IMR-90 (cell line): ENCODE measurements around the gene DENND2D. TPM values are rescaled to one million over a fixed set of nuclear protein-coding genes. Genes with fewer than 3 reads are reported as not detected.

Experiments used
- ATAC-seq: fragments of 200-7000 bp; cut with Tn5 transposase; 2 replicates; pipeline ENCODE4 v1.9.1; 2020; ENCODE audit warnings: low read depth, mild to moderate bottlenecking, moderate library complexity
- BruUV-seq: library from RNA; stranded (reverse); fragments of 400-500 nt; replicated peaks from 2 replicates; lab custom pipeline; 2021; lab: Mats Ljungman, UMichigan
- CTCF ChIA-PET: fragments of 300-600 bp; formaldehyde crosslinking; extraction: SDS; loops from one replicate; lab custom pipeline; 2021; ENCODE audit warnings: antibody characterized with exemption; lab: Yijun Ruan, JAX
- POLR2A ChIA-PET: fragments of 300-600 bp; sonication (Branson Sonifier 250); formaldehyde crosslinking; loops from one replicate; lab custom pipeline; 2022; ENCODE audit warnings: antibody characterized with exemption; ENCODE audit not compliant: unreplicated experiment; lab: Charles Lee
- DNase-seq: peaks from one replicate; pipeline ENCODE4 v3.0.0; 2013
- H2AFZ ChIP-seq: replicated peaks from 2 replicates; pipeline ENCODE3; 2013; ENCODE audit warnings: low read length, mild to moderate bottlenecking; ENCODE audit not compliant: poor library complexity
- H2AK5ac ChIP-seq: 2 replicates; pipeline ENCODE4 v1.6.1; 2013; ENCODE audit warnings: low read depth, low read length, inconsistent platforms
- H2AK9ac ChIP-seq: replicated peaks from 2 replicates; pipeline ENCODE3; 2013; ENCODE audit warnings: mild to moderate bottlenecking, low read depth, low read length, moderate library complexity; ENCODE audit not compliant: poor library complexity
- H2BK120ac ChIP-seq: 2 replicates; pipeline ENCODE4 v1.6.1; 2013; ENCODE audit warnings: low read depth, low read length, inconsistent platforms
- H2BK15ac ChIP-seq: 3 replicates; pipeline ENCODE4 v1.6.1; 2013; ENCODE audit warnings: low read depth, low read length, inconsistent platforms
- H2BK20ac ChIP-seq: 2 replicates; pipeline ENCODE4 v1.6.1; 2013; ENCODE audit warnings: low read depth, mild to moderate bottlenecking, inconsistent platforms, low read length, moderate library complexity
- H2BK5ac ChIP-seq: 2 replicates; pipeline ENCODE4 v1.6.1; 2013; ENCODE audit warnings: mild to moderate bottlenecking, low read depth, low read length, inconsistent platforms; ENCODE audit not compliant: poor library complexity, severe bottlenecking
- H3K14ac ChIP-seq: replicated peaks from 2 replicates; pipeline ENCODE4 v1.6.1; 2013; ENCODE audit warnings: low read depth, low read length, inconsistent platforms
- H3K18ac ChIP-seq: 2 replicates; pipeline ENCODE4 v1.6.1; 2013; ENCODE audit warnings: low read depth, low read length, control low read depth
- H3K23ac ChIP-seq: 2 replicates; pipeline ENCODE4 v1.6.1; 2013; ENCODE audit warnings: low read depth, low read length, inconsistent platforms
- H3K27ac ChIP-seq: 2 replicates; pipeline ENCODE4 v1.5.1; 2013; ENCODE audit warnings: mild to moderate bottlenecking, control low read depth, low read length; ENCODE audit not compliant: insufficient read depth
- H3K27me3 ChIP-seq: 2 replicates; pipeline ENCODE4 v1.6.1; 2013; ENCODE audit warnings: low read length; ENCODE audit not compliant: control insufficient read depth, insufficient read depth
- H3K36me3 ChIP-seq: 2 replicates; pipeline ENCODE4 v1.6.1; 2013; ENCODE audit warnings: low read length, mixed read lengths; ENCODE audit not compliant: control insufficient read depth, insufficient read depth
- H3K4ac ChIP-seq: 2 replicates; pipeline ENCODE4 v1.6.1; 2013; ENCODE audit warnings: low read depth, low read length, inconsistent platforms
- H3K4me1 ChIP-seq: 2 replicates; pipeline ENCODE4 v1.6.1; 2013; ENCODE audit warnings: low read length, mixed read lengths; ENCODE audit not compliant: control insufficient read depth, insufficient read depth
- H3K4me2 ChIP-seq: 2 replicates; pipeline ENCODE4 v1.6.1; 2013; ENCODE audit warnings: low read depth, mild to moderate bottlenecking, control low read depth, low read length, moderate library complexity
- H3K4me3 ChIP-seq: 2 replicates; pipeline ENCODE4 v1.5.1; 2013; ENCODE audit warnings: low read depth, mild to moderate bottlenecking, control low read depth, low read length, moderate library complexity; ENCODE audit not compliant: insufficient read depth
- H3K56ac ChIP-seq: 2 replicates; pipeline ENCODE4 v1.6.1; 2013; ENCODE audit warnings: low read length, inconsistent platforms; ENCODE audit not compliant: insufficient read depth; ENCODE audit errors: extremely low read depth
- H3K79me1 ChIP-seq, 2 experiments: 2 replicates each; pipeline ENCODE4 v1.6.1; 2013; ENCODE audit warnings: low read length in 2 of 2, inconsistent platforms in 1 of 2, low read depth in 1 of 2
- H3K9ac ChIP-seq: 2 replicates; pipeline ENCODE4 v1.6.1; 2013; ENCODE audit warnings: low read depth, low read length, control low read depth
- H3K9me1 ChIP-seq: 2 replicates; pipeline ENCODE4 v1.6.1; 2013; ENCODE audit warnings: low read length, inconsistent platforms; ENCODE audit not compliant: insufficient read depth
- H3K9me3 ChIP-seq: 2 replicates; pipeline ENCODE4 v1.6.1; 2013; ENCODE audit warnings: low read length; ENCODE audit not compliant: control insufficient read depth, insufficient read depth
- H4K20me1 ChIP-seq: 2 replicates; pipeline ENCODE4 v1.6.1; 2013; ENCODE audit warnings: low read length, inconsistent platforms; ENCODE audit not compliant: insufficient read depth
- H4K5ac ChIP-seq: 2 replicates; pipeline ENCODE4 v1.6.1; 2013; ENCODE audit warnings: mild to moderate bottlenecking, low read depth, low read length, control low read depth
- H4K8ac ChIP-seq, 2 experiments: 2 replicates each; pipeline ENCODE4 v1.6.1; 2013; ENCODE audit warnings: low read depth in 2 of 2, low read length in 2 of 2, control low read depth in 1 of 2, inconsistent platforms in 1 of 2
- H4K91ac ChIP-seq: 2 replicates; pipeline ENCODE4 v1.6.1; 2013; ENCODE audit warnings: low read depth, low read length, inconsistent platforms; ENCODE audit not compliant: insufficient read depth
- CHD1 ChIP-seq: IDR thresholded peaks from 2 replicates; pipeline ENCODE4 v1.6.1; 2012; ENCODE audit warnings: low read depth, low read length, improper control_type of control experiment
- FOS ChIP-seq: fragments of 150-350 bp; IDR thresholded peaks from 2 replicates; pipeline ENCODE4 v1.6.1; 2016; ENCODE audit warnings: low read depth, low read length
- MXI1 ChIP-seq: IDR thresholded peaks from 2 replicates; pipeline ENCODE4 v1.6.1; 2012; ENCODE audit warnings: low read depth, mild to moderate bottlenecking, low read length, moderate library complexity, borderline replicate concordance
- NFE2L2 ChIP-seq: fragments of 150-350 bp; IDR thresholded peaks from 2 replicates; pipeline ENCODE4 v1.6.1; 2016; ENCODE audit warnings: low read depth, mild to moderate bottlenecking, low read length
- RAD21 ChIP-seq: IDR thresholded peaks from 2 replicates; pipeline ENCODE4 v1.6.1; 2012; ENCODE audit warnings: low read length, improper control_type of control experiment
- RCOR1 ChIP-seq: IDR thresholded peaks from 2 replicates; pipeline ENCODE4 v1.6.1; 2012; ENCODE audit warnings: mild to moderate bottlenecking, low read length, improper control_type of control experiment; ENCODE audit not compliant: insufficient replicate concordance
- RFX5 ChIP-seq: IDR thresholded peaks from 2 replicates; pipeline ENCODE4 v1.8.0; 2012; ENCODE audit warnings: low read depth, mild to moderate bottlenecking, low read length, moderate library complexity
- WGBS, 2 experiments: methylation state at CpG; one replicate each; pipeline versions ENCODE4 v1.1.5 to v1.1.7; 2013; ENCODE audit warnings: missing lambda C conversion rate in 2 of 2; ENCODE audit not compliant: insufficient read length in 1 of 2; ENCODE audit errors: extremely low coverage in 2 of 2; 5-methylcytosine and 5-hydroxymethylcytosine counted together
- dilution Hi-C: fragments of 300-500 bp; cut with HindIII; formaldehyde crosslinking; loops from one replicate; pipeline ENCODE4 v1.14.3; 2018; ENCODE audit warnings: low sequenced_read_pairs; ENCODE audit not compliant: unreplicated experiment
- in situ Hi-C: fragments of 300-500 bp; cut with MboI; formaldehyde crosslinking; loops from 3 replicates; pipeline ENCODE4 v1.14.3; 2019; ENCODE audit warnings: low sequenced_read_pairs, inconsistent platforms, mixed read lengths
- intact Hi-C: fragments of 100-400 bp; cut with micrococcal nuclease; formaldehyde crosslinking; loops from 2 replicates; pipeline ENCODE4 v1.10.0; 2022
- polyA plus RNA-seq, 3 experiments: library from polyadenylated mRNA; depleted of rRNA; stranded (reverse); fragments of >200 nt; gene quantifications; 2 replicates each; pipeline ENCODE4 v1.2.3, GENCODE V29; 2012; ENCODE audit warnings: low replicate concordance in 1 of 3
- total RNA-seq: library from RNA; depleted of rRNA; stranded (reverse); fragments of >200 nt; gene quantifications from 2 replicates; pipeline ENCODE4 v1.2.3, GENCODE V29; 2012
- TF ChIP-seq, protein P1 (sequence below): fragments of 150-350 bp; IDR thresholded peaks from 2 replicates; pipeline ENCODE4 v1.6.1; 2017; ENCODE audit warnings: mild to moderate bottlenecking, antibody characterized with exemption, low read length, low read depth
- TF ChIP-seq, protein P2 (sequence below): fragments of 150-350 bp; IDR thresholded peaks from 2 replicates; pipeline ENCODE4 v1.6.1; 2016; ENCODE audit warnings: low read depth, mild to moderate bottlenecking, low read length, moderate library complexity, borderline replicate concordance

DENND2D gene
- total and polyA plus RNA-seq, 2 of the 4 experiments (the other 2 are of a cell fraction), result 0.86 to 0.90 TPM

DNA sequence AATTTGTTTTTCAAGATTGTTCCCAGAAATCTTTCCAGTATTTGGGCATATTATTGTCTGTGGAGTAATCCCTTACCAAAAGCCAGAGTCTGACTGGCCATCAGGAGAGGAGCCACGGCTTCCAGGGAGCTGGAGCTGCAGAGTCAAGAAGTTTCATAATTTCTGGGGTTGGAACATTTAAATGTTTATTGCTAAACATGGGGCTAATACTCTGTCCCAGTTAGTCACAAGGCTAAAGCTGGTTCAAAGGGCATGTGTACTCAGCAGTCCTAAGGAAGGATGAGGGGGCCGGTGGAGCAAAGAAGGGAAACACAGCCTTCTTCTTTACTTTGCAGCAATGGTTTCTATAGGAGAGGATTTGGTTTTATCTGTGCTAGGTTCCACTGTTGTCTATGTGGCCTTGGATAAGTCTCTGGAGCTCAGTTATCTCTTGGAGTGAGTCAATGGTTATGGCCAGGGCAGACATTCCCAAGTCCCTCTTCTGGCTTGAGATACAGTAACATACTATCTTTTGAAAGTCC is 9.5 kb downstream of the DENND2D start:
- peak overlapping the region; percentile 39; the same call in 1 of the 2 replicates for H3K23ac ChIP-seq
- ATAC-seq (peak; percentile 58), DNase-seq (peak; percentile 61)
- H3K79me1 ChIP-seq, result 0 out of 4 replicates have a peak, but pooled peaks cover 0 to 5% of the 10 kb centered on the region in 2 experiments
- no CpG with 5 or more reads among the region's 2 CpGs for WGBS, 2 experiments
- H2BK120ac ChIP-seq, result peak overlapping the region; percentile 84
- peak overlapping the region; percentile 91; the same call in 1 of the 2 replicates for H2BK20ac ChIP-seq
- H2AK9ac ChIP-seq, result no peak overlapping the region
- TF ChIP-seq RCOR1 (no peak), NFE2L2 (no peak), MXI1 (no peak), RAD21 (no peak), CHD1 (no peak), RFX5 (no peak), FOS (no peak)
- TF ChIP-seq, protein P1, sequence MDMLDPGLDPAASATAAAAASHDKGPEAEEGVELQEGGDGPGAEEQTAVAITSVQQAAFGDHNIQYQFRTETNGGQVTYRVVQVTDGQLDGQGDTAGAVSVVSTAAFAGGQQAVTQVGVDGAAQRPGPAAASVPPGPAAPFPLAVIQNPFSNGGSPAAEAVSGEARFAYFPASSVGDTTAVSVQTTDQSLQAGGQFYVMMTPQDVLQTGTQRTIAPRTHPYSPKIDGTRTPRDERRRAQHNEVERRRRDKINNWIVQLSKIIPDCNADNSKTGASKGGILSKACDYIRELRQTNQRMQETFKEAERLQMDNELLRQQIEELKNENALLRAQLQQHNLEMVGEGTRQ, result no peak
- TF ChIP-seq, protein P2, sequence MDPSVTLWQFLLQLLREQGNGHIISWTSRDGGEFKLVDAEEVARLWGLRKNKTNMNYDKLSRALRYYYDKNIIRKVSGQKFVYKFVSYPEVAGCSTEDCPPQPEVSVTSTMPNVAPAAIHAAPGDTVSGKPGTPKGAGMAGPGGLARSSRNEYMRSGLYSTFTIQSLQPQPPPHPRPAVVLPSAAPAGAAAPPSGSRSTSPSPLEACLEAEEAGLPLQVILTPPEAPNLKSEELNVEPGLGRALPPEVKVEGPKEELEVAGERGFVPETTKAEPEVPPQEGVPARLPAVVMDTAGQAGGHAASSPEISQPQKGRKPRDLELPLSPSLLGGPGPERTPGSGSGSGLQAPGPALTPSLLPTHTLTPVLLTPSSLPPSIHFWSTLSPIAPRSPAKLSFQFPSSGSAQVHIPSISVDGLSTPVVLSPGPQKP, result no peak
- H2AK5ac ChIP-seq, result peak overlapping the region; percentile 44; the same call in 1 of the 2 replicates
- ChIA-PET CTCF (interaction anchor here (1.0 kb wide), 1 partner anchor 8 kb away, joined by 4 read pairs; no protein-coding TSS in a partner anchor), POLR2A (no interaction called here)
- H2BK15ac ChIP-seq, result peak overlapping the region; percentile 41; the same call in 2 of the 3 replicates
- intact Hi-C loops, result loop anchor here (2.0 kb wide), 1 partner anchor 50 kb away; the partner anchor contains the start of genes CEPT1 and DRAM2
- peak overlapping the region; percentile 72 for H4K91ac ChIP-seq
- peak overlapping the region; percentile 2 to 60; a peak in 3 of 4 replicates for H4K8ac ChIP-seq
- peaks cover 10% of the 10 kb centered on the region for H3K36me3 ChIP-seq
- peak overlapping the region; percentile 68; the same call in 1 of the 2 replicates for H3K56ac ChIP-seq
- peak overlapping the region; percentile 79 for H4K5ac ChIP-seq
- H3K4me2 ChIP-seq, result peak overlapping the region; percentile 56
- dilution Hi-C loops, result no loop called here
- H3K14ac ChIP-seq, result peak overlapping the region; percentile 39; the same call in 1 of the 2 replicates
- H3K4ac ChIP-seq, result peak overlapping the region; percentile 39
- peak overlapping the region; percentile 89 for H3K27ac ChIP-seq
- H4K20me1 ChIP-seq, result no peaks in the 10 kb centered on the region
- no peak overlapping the region for H3K9ac ChIP-seq
- H2BK5ac ChIP-seq, result peak overlapping the region; percentile 90
- H3K4me3 ChIP-seq, result no peak overlapping the region
- H3K4me1 ChIP-seq, result peaks cover 35% of the 10 kb centered on the region
- in situ Hi-C loops, result no loop called here
- BruUV-seq, result no TSS peak
- no peaks in the 10 kb centered on the region for H3K27me3 ChIP-seq
- peak overlapping the region; percentile 76 for H3K18ac ChIP-seq
- H3K9me1 ChIP-seq, result peaks cover 20% of the 10 kb centered on the region
- H3K9me3 ChIP-seq, result no peaks in the 10 kb centered on the region
- peak overlapping the region; percentile 28 for H2AFZ ChIP-seq
